ENCODE measurements around the gene STIMATE.

DNA sequence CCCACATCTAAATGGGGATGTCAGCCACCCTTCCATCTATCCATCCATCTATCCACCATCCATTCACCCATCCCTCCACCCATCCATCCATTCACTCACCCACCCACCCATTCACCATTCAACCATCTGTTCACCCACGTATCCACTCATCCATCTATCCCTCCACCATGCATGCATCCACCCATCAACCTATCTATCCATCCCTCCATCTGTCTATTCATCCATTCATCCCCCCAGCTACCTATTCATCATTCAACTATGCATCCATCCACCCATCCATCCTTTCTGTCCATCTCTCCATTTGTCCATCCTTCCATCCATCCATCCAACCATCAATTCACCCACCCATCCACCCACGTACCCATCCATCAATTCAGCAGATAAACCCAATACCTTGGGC is 88.2 kb downstream of the STIMATE start:
- TF ChIP-seq CTCF (IDR thresholded peaks at IDR 0.05; ENCODE audit: low read length) (no peak), EZH2phosphoT487 (IDR thresholded peaks at IDR 0.05; ENCODE audit: low read length) (no peak), EZH2 (optimal IDR thresholded peaks at IDR 0.05; ENCODE audit: low read depth, low read length) (no peak)
